Endothelial cell of umbilical vein (primary cell): ENCODE results near the gene RBM47. TPM values are rescaled to one million over a fixed set of nuclear protein-coding genes. Genes with fewer than 3 reads are reported as not detected.

Source experiments
- BruUV-seq: library from RNA; stranded (reverse); fragments of 400-500 nt; replicated peaks from 2 replicates; lab custom pipeline; 2021; lab: Mats Ljungman, UMichigan
- CTCF ChIA-PET: fragments of 300-600, 350-600 bp; sonication (Branson Sonifier 250); formaldehyde crosslinking; loops from one replicate; lab custom pipeline; 2021; ENCODE audit warnings: antibody characterized with exemption, inconsistent platforms; lab: Charles Lee
- POLR2A ChIA-PET: fragments of 300-600, 350-600 bp; sonication (Branson Sonifier 250); formaldehyde crosslinking; loops from one replicate; lab custom pipeline; 2021; ENCODE audit warnings: antibody characterized with exemption, inconsistent platforms; lab: Charles Lee
- DNase-seq: peaks from one replicate; pipeline ENCODE4 v3.0.0-alpha.2; 2011; ENCODE audit warnings: low read depth, low spot score
- FAIRE-seq: peaks from 2 replicates; lab custom pipeline; 2011; peaks lifted over from hg19 to GRCh38; lab: Jason Lieb, UNC
- H2AFZ ChIP-seq: 2 replicates; pipeline ENCODE4 v1.6.0; 2012; ENCODE audit warnings: low read depth, low read length, control low read depth, inconsistent platforms
- H3K27ac ChIP-seq: 2 replicates; pipeline ENCODE4 v1.5.1; 2011; ENCODE audit warnings: low read depth, mild to moderate bottlenecking, control low read depth, low read length, moderate library complexity; ENCODE audit not compliant: insufficient read depth
- H3K27me3 ChIP-seq, 2 experiments: 2 replicates each; pipeline versions ENCODE4 v1.6.0 to v1.6.1; 2011; ENCODE audit warnings: low read length in 2 of 2, mixed read lengths in 1 of 2; ENCODE audit not compliant: control insufficient read depth in 2 of 2, insufficient read depth in 2 of 2
- H3K36me3 ChIP-seq, 2 experiments: 2 replicates in 1 of 2; 3 replicates in 1 of 2; pipeline ENCODE4 v1.5.1; 2011; ENCODE audit warnings: low read length in 2 of 2, mild to moderate bottlenecking in 1 of 2, moderate library complexity in 1 of 2; ENCODE audit not compliant: control insufficient read depth in 2 of 2, insufficient read depth in 2 of 2; ENCODE audit errors: extremely low read depth in 1 of 2
- H3K4me1 ChIP-seq: 3 replicates; pipeline ENCODE4 v1.5.1; 2011; ENCODE audit warnings: mild to moderate bottlenecking, low read length; ENCODE audit not compliant: control insufficient read depth, insufficient read depth; ENCODE audit errors: extremely low read depth
- H3K4me2 ChIP-seq: 2 replicates; pipeline ENCODE4 v1.6.1; 2011; ENCODE audit warnings: low read length, control low read depth, mixed read lengths; ENCODE audit not compliant: insufficient read depth
- H3K4me3 ChIP-seq, 3 experiments: fragments of 200-600 bp in 1 of 3; sonication (generic), shearing (Covaris generic) in 1 of 3; replicated peaks in 1 of 3; 2 replicates each; pipeline ENCODE4 v1.5.1; 2011 to 2016; ENCODE audit warnings: control low read depth in 3 of 3, low read length in 3 of 3, mild to moderate bottlenecking in 2 of 3, inconsistent platforms in 1 of 3, low read depth in 1 of 3, moderate library complexity in 1 of 3; ENCODE audit not compliant: insufficient read depth in 1 of 3
- H3K79me2 ChIP-seq: 2 replicates; pipeline ENCODE4 v1.6.0; 2012; ENCODE audit warnings: low read length, inconsistent platforms; ENCODE audit not compliant: control insufficient read depth, insufficient read depth
- H3K9ac ChIP-seq: replicated peaks from 2 replicates; pipeline ENCODE3; 2011; ENCODE audit warnings: low read length, control low read depth; ENCODE audit not compliant: insufficient read depth; ENCODE audit errors: extremely low read depth
- H3K9me1 ChIP-seq: replicated peaks from 3 replicates; pipeline ENCODE4 v1.6.0; 2011; ENCODE audit warnings: mild to moderate bottlenecking, low read length; ENCODE audit not compliant: control insufficient read depth, insufficient read depth; ENCODE audit errors: extremely low read depth
- H3K9me3 ChIP-seq: replicated peaks from 2 replicates; pipeline ENCODE4 v1.5.1; 2012; ENCODE audit warnings: low read length, inconsistent platforms; ENCODE audit not compliant: control insufficient read depth, insufficient read depth
- H4K20me1 ChIP-seq: replicated peaks from 2 replicates; pipeline ENCODE3; 2011; ENCODE audit warnings: mild to moderate bottlenecking, low read length; ENCODE audit not compliant: control insufficient read depth, insufficient read depth; ENCODE audit errors: extremely low read depth
- EZH2 ChIP-seq: IDR thresholded peaks from 2 replicates; pipeline ENCODE4 v1.6.1; 2012; ENCODE audit warnings: borderline replicate concordance, low read depth, mild to moderate bottlenecking, moderate library complexity, low read length, inconsistent platforms; ENCODE audit not compliant: severe bottlenecking
- GATA2 ChIP-seq: IDR thresholded peaks from 2 replicates; pipeline ENCODE4 v1.7.0; 2011; ENCODE audit warnings: low read depth, mild to moderate bottlenecking, moderate library complexity, mixed read lengths, low read length; ENCODE audit not compliant: insufficient read length, insufficient read depth
- MAX ChIP-seq: IDR thresholded peaks from 2 replicates; pipeline ENCODE4 v1.6.1; 2011; ENCODE audit not compliant: insufficient read depth, insufficient read length
- MYC ChIP-seq: IDR thresholded peaks from one replicate; pipeline ENCODE4 v1.6.1; 2011; ENCODE audit warnings: mild to moderate bottlenecking, low read depth, low read length
- POLR2A ChIP-seq: IDR thresholded peaks from 2 replicates; pipeline ENCODE4 v1.6.1; 2012; ENCODE audit warnings: low read depth, mild to moderate bottlenecking, control low read depth, low read length
- dilution Hi-C: fragments of 300-500 bp; cut with MboI; formaldehyde crosslinking; loops from one replicate; pipeline ENCODE4 v1.15.0; 2019; ENCODE audit warnings: low sequenced_read_pairs; ENCODE audit not compliant: extremely low pct_ligation_motif_present
- intact Hi-C: fragments of 100-400 bp; cut with micrococcal nuclease; formaldehyde crosslinking; loops from one replicate; pipeline ENCODE4 v1.10.0; 2022
- polyA plus RNA-seq, 4 experiments: library from polyadenylated mRNA; depleted of rRNA in 3 of 4; stranded (reverse) in 3 of 4; unstranded in 1 of 4; fragments of >200 nt; gene quantifications; 2 replicates each; pipeline versions ENCODE4 v1.2.1 to v1.2.3, GENCODE V29; 2011 to 2012; ENCODE audit warnings: missing spikeins in 1 of 4
- total RNA-seq: library from RNA; stranded (reverse); gene quantifications from 2 replicates; pipeline ENCODE4 v1.2.3, GENCODE V29; 2021

RBM47 gene
- total and polyA plus RNA-seq, 2 donors (not counting 3 experiments of a cell fraction or from before 2014, with no cell fraction given) = not detected

GRCh38 chr4:40540800-40541199 lies 88.9 kb downstream of the RBM47 start:
- FAIRE-seq (no peak), DNase-seq (no peak)
- ChIA-PET CTCF (interaction anchor here (0.7 to 1.8 kb wide), 3 partner anchors 10 to 1086 kb away, joined by 3 to 5 read pairs (median 3); no protein-coding TSS in a partner anchor), POLR2A (no interaction called here)
- intact Hi-C loops (no loop called here), dilution Hi-C loops (no loop called here)
- Histone ChIP-seq H3K79me2 (no peaks in the 10 kb centered on the region), H3K27ac (no peak overlapping the region), H3K9ac (no peak overlapping the region), H3K9me3 (no peaks in the 10 kb centered on the region), H3K36me3 (no peaks in the 10 kb centered on the region), H4K20me1 (no peaks in the 10 kb centered on the region), H3K4me2 (no peak overlapping the region), H3K4me3 (no peak overlapping the region), H3K27me3 (peaks cover 0 to 2% of the 10 kb centered on the region in 2 experiments), H2AFZ (no peak overlapping the region), H3K4me1 (no peaks in the 10 kb centered on the region), H3K9me1 (no peaks in the 10 kb centered on the region)
- no TSS peak for BruUV-seq
- no peak for TF ChIP-seq MYC
- TF ChIP-seq GATA2 = no peak
- no peak for TF ChIP-seq POLR2A
- TF ChIP-seq EZH2 = no peak

- intact Hi-C loops = no loop called here
- no TSS peak for BruUV-seq
- no peaks in the 10 kb centered on the region for H3K9me3 ChIP-seq
These were observed 93.6 kb downstream of the RBM47 start for GRCh38 chr4:40536032-40536431.

More at GRCh38 chr4:40536032-40536431, 93.6 kb downstream of the RBM47 start:
- Histone ChIP-seq H3K4me1 (no peaks in the 10 kb centered on the region), H3K36me3 (no peaks in the 10 kb centered on the region), H3K4me2 (no peak overlapping the region), H3K27ac (no peak overlapping the region), H2AFZ (no peak overlapping the region), H3K9ac (no peak overlapping the region), H3K27me3 (no peaks in the 10 kb centered on the region), H3K9me1 (no peaks in the 10 kb centered on the region), H3K4me3 (no peak overlapping the region), H4K20me1 (no peaks in the 10 kb centered on the region), H3K79me2 (no peaks in the 10 kb centered on the region)
- DNase-seq = no peak
- no peak for FAIRE-seq
- POLR2A ChIA-PET = no interaction called here
- dilution Hi-C loops = no loop called here
- TF ChIP-seq MAX (no peak), MYC (no peak), POLR2A (no peak), GATA2 (no peak)
- CTCF ChIA-PET = no interaction called here
